ENCODE results near the gene SLC22A16. TPM values are rescaled to one million over a fixed set of nuclear protein-coding genes. Genes with fewer than 3 reads are reported as not detected.
A peak's percentile ranks its signal among the peaks of the same experiment; 100 is the strongest.

Gene SLC22A16, protein sequence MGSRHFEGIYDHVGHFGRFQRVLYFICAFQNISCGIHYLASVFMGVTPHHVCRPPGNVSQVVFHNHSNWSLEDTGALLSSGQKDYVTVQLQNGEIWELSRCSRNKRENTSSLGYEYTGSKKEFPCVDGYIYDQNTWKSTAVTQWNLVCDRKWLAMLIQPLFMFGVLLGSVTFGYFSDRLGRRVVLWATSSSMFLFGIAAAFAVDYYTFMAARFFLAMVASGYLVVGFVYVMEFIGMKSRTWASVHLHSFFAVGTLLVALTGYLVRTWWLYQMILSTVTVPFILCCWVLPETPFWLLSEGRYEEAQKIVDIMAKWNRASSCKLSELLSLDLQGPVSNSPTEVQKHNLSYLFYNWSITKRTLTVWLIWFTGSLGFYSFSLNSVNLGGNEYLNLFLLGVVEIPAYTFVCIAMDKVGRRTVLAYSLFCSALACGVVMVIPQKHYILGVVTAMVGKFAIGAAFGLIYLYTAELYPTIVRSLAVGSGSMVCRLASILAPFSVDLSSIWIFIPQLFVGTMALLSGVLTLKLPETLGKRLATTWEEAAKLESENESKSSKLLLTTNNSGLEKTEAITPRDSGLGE
- polyA plus RNA-seq (0.04 TPM in 1 of 3 replicates, not detected in the others), polyA minus RNA-seq (not detected in 3 replicates)
- polyA plus RNA-seq (2011; ENCODE audit: low read depth), result not detected
- polyA plus RNA-seq (2011; cell fraction: cytosol; rRNA removed), result not detected in 2 replicates
- not detected in 2 replicates for polyA plus RNA-seq (2011; cell fraction: nucleus; rRNA removed)
- not detected in 2 replicates for polyA plus RNA-seq (2012; ENCODE audit: low replicate concordance)
- polyA minus RNA-seq (2011; cell fraction: cytosol; rRNA and poly(A)+ RNA removed), result not detected
- not detected in 2 replicates for polyA minus RNA-seq (2011; cell fraction: nucleus; rRNA and poly(A)+ RNA removed)

DNA sequence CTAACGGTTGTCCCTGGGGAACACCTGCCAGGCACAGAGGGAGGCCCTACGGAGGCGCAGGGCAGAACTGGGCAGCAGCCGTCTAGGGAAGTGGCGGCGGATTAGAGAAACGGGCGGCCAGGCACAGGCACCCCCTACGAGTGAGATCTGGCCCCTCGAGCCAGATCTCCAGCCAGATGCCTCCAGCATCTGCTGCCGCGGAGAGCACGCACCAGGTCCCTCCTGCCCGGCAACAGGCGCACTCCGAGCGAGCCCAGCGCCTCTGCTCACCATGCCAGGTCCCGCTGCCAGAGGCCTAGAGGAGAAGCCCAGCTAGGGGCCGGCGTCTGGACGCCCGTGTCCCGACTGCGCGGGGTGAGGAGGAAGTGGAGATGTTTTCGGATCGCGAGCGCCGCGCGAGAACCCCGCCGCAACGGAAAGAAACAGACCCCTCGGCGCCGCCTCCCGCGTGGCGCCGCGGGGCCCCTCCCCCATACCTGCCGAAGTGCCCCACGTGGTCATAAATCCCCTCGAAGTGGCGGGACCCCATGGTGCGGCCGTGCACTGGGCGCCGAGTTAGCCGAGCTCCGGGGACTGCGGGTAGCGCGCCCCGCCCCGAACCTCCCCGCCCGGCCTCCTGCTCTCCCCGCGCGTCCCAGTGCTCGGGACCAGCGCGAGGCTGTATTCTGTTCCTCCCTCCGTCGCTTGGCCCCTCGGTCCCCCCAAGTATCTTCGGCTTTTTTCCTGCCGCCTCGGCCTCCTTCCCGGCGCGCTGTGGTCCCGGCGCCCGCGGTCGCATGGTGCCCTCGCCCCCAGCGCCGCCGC, at the start of gene SLC22A16:
Gene SLC22A16 (minus strand): TSS at position 568 of the 804 bp plus-strand sequence. CDS start 39 bp downstream, at position 529.
- Histone ChIP-seq H3K4me2 (ENCODE audit: control insufficient read depth, extremely low read depth, insufficient read depth, low read depth, low read length) (peak within 1 kb of the TSS; percentile 39), H3K9me3 (ENCODE audit: control insufficient read depth, low read depth, low read length) (no peaks in the 10 kb centered on the region), H2AFZ (ENCODE audit: control insufficient read depth, low read length) (no peak within 1 kb of the TSS), H3K27ac (ENCODE audit: control insufficient read depth, insufficient read depth, low read length) (no peak within 1 kb of the TSS), H3K36me3 (ENCODE audit: control insufficient read depth in 2 of 2, extremely low read depth in 1 of 2, insufficient read depth in 2 of 2, low read length in 2 of 2) (no peaks in the 10 kb centered on the region), H3K4me1 (ENCODE audit: control insufficient read depth, extremely low read depth, insufficient read depth, low read length) (no peaks in the 10 kb centered on the region), H3K9me1 (ENCODE audit: control insufficient read depth, extremely low read depth, insufficient read depth, low read length) (no peaks in the 10 kb centered on the region), H3K9ac (ENCODE audit: control insufficient read depth, extremely low read depth, insufficient read depth, low read length) (no peak within 1 kb of the TSS), H3K79me2 (ENCODE audit: control insufficient read depth, insufficient read depth, low read length) (no peaks in the 10 kb centered on the region), H4K20me1 (ENCODE audit: control insufficient read depth, extremely low read depth, insufficient read depth, low read length) (no peaks in the 10 kb centered on the region), H3K4me3 (ENCODE audit: control insufficient read depth in 2 of 3, extremely low read depth in 1 of 3, insufficient read depth in 2 of 3, low read depth in 1 of 3, low read length in 3 of 3) (peak within 1 kb of the TSS in 2 of 3 experiments; percentile 17 to 20), H3K27me3 (ENCODE audit: control insufficient read depth, extremely low read depth, insufficient read depth, low read length) (peaks cover 33% of the 10 kb centered on the region)
- FAIRE-seq, result no peak
- peak; percentile 74 for TF ChIP-seq EZH2 (IDR thresholded peaks at IDR 0.05; ENCODE audit: low read length)
- TF ChIP-seq, protein P1, sequence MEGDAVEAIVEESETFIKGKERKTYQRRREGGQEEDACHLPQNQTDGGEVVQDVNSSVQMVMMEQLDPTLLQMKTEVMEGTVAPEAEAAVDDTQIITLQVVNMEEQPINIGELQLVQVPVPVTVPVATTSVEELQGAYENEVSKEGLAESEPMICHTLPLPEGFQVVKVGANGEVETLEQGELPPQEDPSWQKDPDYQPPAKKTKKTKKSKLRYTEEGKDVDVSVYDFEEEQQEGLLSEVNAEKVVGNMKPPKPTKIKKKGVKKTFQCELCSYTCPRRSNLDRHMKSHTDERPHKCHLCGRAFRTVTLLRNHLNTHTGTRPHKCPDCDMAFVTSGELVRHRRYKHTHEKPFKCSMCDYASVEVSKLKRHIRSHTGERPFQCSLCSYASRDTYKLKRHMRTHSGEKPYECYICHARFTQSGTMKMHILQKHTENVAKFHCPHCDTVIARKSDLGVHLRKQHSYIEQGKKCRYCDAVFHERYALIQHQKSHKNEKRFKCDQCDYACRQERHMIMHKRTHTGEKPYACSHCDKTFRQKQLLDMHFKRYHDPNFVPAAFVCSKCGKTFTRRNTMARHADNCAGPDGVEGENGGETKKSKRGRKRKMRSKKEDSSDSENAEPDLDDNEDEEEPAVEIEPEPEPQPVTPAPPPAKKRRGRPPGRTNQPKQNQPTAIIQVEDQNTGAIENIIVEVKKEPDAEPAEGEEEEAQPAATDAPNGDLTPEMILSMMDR (optimal IDR thresholded peaks at IDR 0.05 in 1 of 3, IDR thresholded peaks at IDR 0.05 in 1 of 3, conservative IDR thresholded peaks at IDR 0.05 in 1 of 3; ENCODE audit: extremely low read depth in 1 of 3, insufficient read depth in 2 of 3, low read length in 3 of 3), result no peak
- no peak for DNase-seq (ENCODE audit: low read depth, low spot score)
- dilution Hi-C loops (cut with MboI; ENCODE audit: extremely low pct_ligation_motif_present, low sequenced_read_pairs), result no loop called here

DNA sequence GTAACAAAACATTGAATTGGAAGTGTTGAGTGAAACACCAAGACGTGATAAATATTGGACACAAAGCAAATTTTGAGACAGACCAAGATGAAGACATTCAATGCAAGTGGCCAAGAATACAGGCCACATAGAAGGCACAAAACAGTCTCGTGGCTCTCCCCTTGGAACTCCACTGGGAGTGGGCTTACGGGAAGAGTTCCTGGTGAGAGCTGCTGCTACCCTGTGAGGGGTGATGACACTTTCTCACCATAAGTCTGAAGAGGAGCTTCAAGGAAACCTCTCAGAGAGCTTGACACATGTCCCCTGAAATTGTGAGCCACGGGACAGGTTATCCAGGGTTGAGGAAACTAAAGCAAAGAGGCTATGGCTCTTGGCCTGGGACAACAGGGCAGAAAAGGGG, 48.6 kb upstream of the SLC22A16 start:
- TF ChIP-seq, protein P1 (optimal IDR thresholded peaks at IDR 0.05 in 1 of 3, IDR thresholded peaks at IDR 0.05 in 1 of 3, conservative IDR thresholded peaks at IDR 0.05 in 1 of 3; ENCODE audit: extremely low read depth in 1 of 3, insufficient read depth in 2 of 3, low read length in 3 of 3), result no peak
- no peak for TF ChIP-seq EZH2 (IDR thresholded peaks at IDR 0.05; ENCODE audit: low read length)
- Histone ChIP-seq H4K20me1 (ENCODE audit: control insufficient read depth, extremely low read depth, insufficient read depth, low read length) (no peaks in the 10 kb centered on the region), H3K4me2 (ENCODE audit: control insufficient read depth, extremely low read depth, insufficient read depth, low read depth, low read length) (no peak overlapping the region), H3K79me2 (ENCODE audit: control insufficient read depth, insufficient read depth, low read length) (no peaks in the 10 kb centered on the region), H2AFZ (ENCODE audit: control insufficient read depth, low read length) (no peak overlapping the region), H3K9me1 (ENCODE audit: control insufficient read depth, extremely low read depth, insufficient read depth, low read length) (no peaks in the 10 kb centered on the region), H3K36me3 (ENCODE audit: control insufficient read depth in 2 of 2, extremely low read depth in 1 of 2, insufficient read depth in 2 of 2, low read length in 2 of 2) (no peaks in the 10 kb centered on the region), H3K4me1 (ENCODE audit: control insufficient read depth, extremely low read depth, insufficient read depth, low read length) (peaks cover 23% of the 10 kb centered on the region), H3K27me3 (ENCODE audit: control insufficient read depth, extremely low read depth, insufficient read depth, low read length) (no peaks in the 10 kb centered on the region), H3K27ac (ENCODE audit: control insufficient read depth, insufficient read depth, low read length) (no peak overlapping the region), H3K9me3 (ENCODE audit: control insufficient read depth, low read depth, low read length) (no peaks in the 10 kb centered on the region), H3K4me3 (ENCODE audit: control insufficient read depth in 2 of 3, extremely low read depth in 1 of 3, insufficient read depth in 2 of 3, low read depth in 1 of 3, low read length in 3 of 3) (no peak overlapping the region), H3K9ac (ENCODE audit: control insufficient read depth, extremely low read depth, insufficient read depth, low read length) (no peak overlapping the region)
- FAIRE-seq (no peak), DNase-seq (ENCODE audit: low read depth, low spot score) (no peak)
- dilution Hi-C loops (cut with MboI; ENCODE audit: extremely low pct_ligation_motif_present, low sequenced_read_pairs), result no loop called here
